Ishikawa (cell line): ENCODE measurements around the gene FOXN1.

Experiments used
- EGR1 ChIP-seq: IDR thresholded peaks from 2 replicates; pipeline ENCODE4 v1.6.1; 2012
- EP300 ChIP-seq: IDR thresholded peaks from 2 replicates; pipeline ENCODE4 v1.6.1; 2012; ENCODE audit warnings: borderline replicate concordance
- FOXM1 ChIP-seq: IDR thresholded peaks from 2 replicates; pipeline ENCODE4 v1.6.1; 2012; ENCODE audit warnings: low read depth, borderline replicate concordance
- MAX ChIP-seq: IDR thresholded peaks from 2 replicates; pipeline ENCODE4 v1.6.1; 2012
- NFIC ChIP-seq: IDR thresholded peaks from 2 replicates; pipeline ENCODE4 v1.6.1; 2012
- RAD21 ChIP-seq: IDR thresholded peaks from 2 replicates; pipeline ENCODE4 v1.6.1; 2012; ENCODE audit warnings: low read depth
- REST ChIP-seq: IDR thresholded peaks from 2 replicates; pipeline ENCODE4 v1.6.1; 2012; ENCODE audit warnings: low read depth, mild to moderate bottlenecking
- TAF1 ChIP-seq: IDR thresholded peaks from 2 replicates; pipeline ENCODE4 v1.6.1; 2012; ENCODE audit warnings: low read depth, mild to moderate bottlenecking
- TCF12 ChIP-seq: IDR thresholded peaks from 2 replicates; pipeline ENCODE4 v1.6.1; 2012; ENCODE audit warnings: low read depth
- TEAD4 ChIP-seq: IDR thresholded peaks from 2 replicates; pipeline ENCODE4 v1.6.1; 2012
- USF1 ChIP-seq: IDR thresholded peaks from 2 replicates; pipeline ENCODE4 v1.6.1; 2012
- YY1 ChIP-seq: IDR thresholded peaks from 2 replicates; pipeline ENCODE4 v1.6.1; 2012; ENCODE audit warnings: low read depth
- ZBTB7A ChIP-seq: IDR thresholded peaks from 2 replicates; pipeline ENCODE4 v1.6.1; 2012; ENCODE audit warnings: low read depth

The FOXN1 gene

GRCh38 chr17:28549236-28550132, 43.3 kb downstream of the FOXN1 start:
- no peak for TF ChIP-seq FOXM1
- TF ChIP-seq TEAD4, result no peak
- TF ChIP-seq USF1, result no peak
- TF ChIP-seq REST, result no peak
- TF ChIP-seq TCF12, result no peak
- TF ChIP-seq ZBTB7A, result no peak
- no peak for TF ChIP-seq TAF1
- no peak for TF ChIP-seq EGR1
- no peak for TF ChIP-seq RAD21
- no peak for TF ChIP-seq NFIC
- no peak for TF ChIP-seq EP300
- TF ChIP-seq YY1, result no peak
- no peak for TF ChIP-seq MAX

GRCh38 chr17:28550858-28551257, 44.7 kb downstream of the FOXN1 start:
- TF ChIP-seq NFIC (no peak), ZBTB7A (no peak), EGR1 (no peak), USF1 (no peak), MAX (no peak), TAF1 (no peak), REST (no peak), TCF12 (no peak), RAD21 (no peak), FOXM1 (no peak), YY1 (no peak)

GRCh38 chr17:28551421-28552175, 45.5 kb downstream of the FOXN1 start:
- TF ChIP-seq YY1, result no peak
- TF ChIP-seq RAD21, result no peak
- TF ChIP-seq TEAD4, result no peak
- TF ChIP-seq ZBTB7A, result no peak
- TF ChIP-seq EGR1, result no peak
- no peak for TF ChIP-seq USF1
- no peak for TF ChIP-seq EP300
- no peak for TF ChIP-seq TCF12
- no peak for TF ChIP-seq TAF1
- TF ChIP-seq REST, result no peak
- TF ChIP-seq FOXM1, result no peak
